ENCODE data around the gene SHC1. TPM values are rescaled to one million over a fixed set of nuclear protein-coding genes. Genes with fewer than 3 reads are reported as not detected.
"Not testable (repeated sequence)": the region's sequence is repeated elsewhere in the genome, so short reads cannot be mapped to it uniquely, and the experiment has no call there.

Gene SHC1
- total RNA-seq, 1 donor from 2014 or later, result 915 TPM

GRCh38 chr1:154982897-154983648, 12.5 kb upstream of the SHC1 start, which contains the start of gene FLAD1:
FLAD1 (plus strand) TSS chr1:154983344; CDS start chr1:154983695, 351 bp downstream.
- H3K27me3 Mint-ChIP-seq (ENCODE audit: unreplicated experiment), result no peaks in the 10 kb centered on the region
- DNase-seq (ENCODE audit: low spot score), result peak; percentile 92
- no peak within 1 kb of the TSS for H3K27ac Mint-ChIP-seq (ENCODE audit: unreplicated experiment)
- H3K36me3 Mint-ChIP-seq (ENCODE audit: low read depth, unreplicated experiment), result peaks cover 4% of the 10 kb centered on the region
- H3K4me3 Mint-ChIP-seq (ENCODE audit: unreplicated experiment), result no peak within 1 kb of the TSS
- no peaks in the 10 kb centered on the region for H3K9me3 Mint-ChIP-seq (ENCODE audit: unreplicated experiment)
- H3K4me1 Mint-ChIP-seq (ENCODE audit: unreplicated experiment), result no peaks in the 10 kb centered on the region
- TF ChIP-seq CTCF (IDR thresholded peaks at IDR 0.05; ENCODE audit: unreplicated experiment), result no peak

GRCh38 chr1:154982341-154982740, 11.8 kb upstream of the SHC1 start:
- H3K9me3 Mint-ChIP-seq (ENCODE audit: unreplicated experiment), result no peaks in the 10 kb centered on the region
- no peak for DNase-seq (ENCODE audit: low spot score)
- no peak overlapping the region for H3K27ac Mint-ChIP-seq (ENCODE audit: unreplicated experiment)
- H3K4me3 Mint-ChIP-seq (ENCODE audit: unreplicated experiment), result no peak overlapping the region
- peaks cover 4% of the 10 kb centered on the region for H3K36me3 Mint-ChIP-seq (ENCODE audit: low read depth, unreplicated experiment)
- no peak for TF ChIP-seq CTCF (IDR thresholded peaks at IDR 0.05; ENCODE audit: unreplicated experiment)
- no peaks in the 10 kb centered on the region for H3K4me1 Mint-ChIP-seq (ENCODE audit: unreplicated experiment)
- no peaks in the 10 kb centered on the region for H3K27me3 Mint-ChIP-seq (ENCODE audit: unreplicated experiment)

DNA sequence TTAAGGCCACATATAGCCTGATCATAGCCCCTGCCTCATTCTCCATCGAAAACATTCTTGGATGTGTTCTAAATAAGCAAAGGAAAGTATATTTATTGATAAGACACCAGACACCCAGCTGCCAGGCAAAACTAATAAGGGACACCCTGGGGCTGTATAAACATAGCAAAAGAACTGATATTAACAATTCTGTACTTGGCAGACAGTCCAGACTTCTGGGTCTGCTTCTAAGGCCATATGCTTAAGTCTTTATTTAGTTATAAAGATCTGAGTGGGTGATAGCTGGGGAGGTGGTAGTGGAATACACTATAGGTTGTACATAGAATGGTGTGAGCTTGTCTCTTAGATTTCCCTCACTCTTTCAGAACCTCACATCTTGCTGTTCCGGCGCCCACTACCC, 7.8 kb upstream of the SHC1 start:
- H3K4me3 Mint-ChIP-seq (ENCODE audit: unreplicated experiment), result no peak overlapping the region
- H3K36me3 Mint-ChIP-seq (ENCODE audit: low read depth, unreplicated experiment), result peaks cover 4% of the 10 kb centered on the region

GRCh38 chr1:154977762-154978161, 7.2 kb upstream of the SHC1 start:
- H3K27me3 Mint-ChIP-seq (ENCODE audit: unreplicated experiment); H3K9me3 Mint-ChIP-seq (ENCODE audit: unreplicated experiment); DNase-seq (ENCODE audit: low spot score); H3K36me3 Mint-ChIP-seq (ENCODE audit: low read depth, unreplicated experiment); H3K4me1 Mint-ChIP-seq (ENCODE audit: unreplicated experiment); H3K27ac Mint-ChIP-seq (ENCODE audit: unreplicated experiment): not testable (repeated sequence)
- H3K4me3 Mint-ChIP-seq (ENCODE audit: unreplicated experiment), result peak overlapping the region; percentile 32

More for the DNA sequence above, 7.8 kb upstream of the SHC1 start:
- no peak for DNase-seq (ENCODE audit: low spot score)
- no peaks in the 10 kb centered on the region for H3K4me1 Mint-ChIP-seq (ENCODE audit: unreplicated experiment)
- TF ChIP-seq CTCF (IDR thresholded peaks at IDR 0.05; ENCODE audit: unreplicated experiment), result no peak
- H3K9me3 Mint-ChIP-seq (ENCODE audit: unreplicated experiment), result no peaks in the 10 kb centered on the region
- H3K27me3 Mint-ChIP-seq (ENCODE audit: unreplicated experiment), result no peaks in the 10 kb centered on the region
- H3K27ac Mint-ChIP-seq (ENCODE audit: unreplicated experiment), result no peak overlapping the region

DNA sequence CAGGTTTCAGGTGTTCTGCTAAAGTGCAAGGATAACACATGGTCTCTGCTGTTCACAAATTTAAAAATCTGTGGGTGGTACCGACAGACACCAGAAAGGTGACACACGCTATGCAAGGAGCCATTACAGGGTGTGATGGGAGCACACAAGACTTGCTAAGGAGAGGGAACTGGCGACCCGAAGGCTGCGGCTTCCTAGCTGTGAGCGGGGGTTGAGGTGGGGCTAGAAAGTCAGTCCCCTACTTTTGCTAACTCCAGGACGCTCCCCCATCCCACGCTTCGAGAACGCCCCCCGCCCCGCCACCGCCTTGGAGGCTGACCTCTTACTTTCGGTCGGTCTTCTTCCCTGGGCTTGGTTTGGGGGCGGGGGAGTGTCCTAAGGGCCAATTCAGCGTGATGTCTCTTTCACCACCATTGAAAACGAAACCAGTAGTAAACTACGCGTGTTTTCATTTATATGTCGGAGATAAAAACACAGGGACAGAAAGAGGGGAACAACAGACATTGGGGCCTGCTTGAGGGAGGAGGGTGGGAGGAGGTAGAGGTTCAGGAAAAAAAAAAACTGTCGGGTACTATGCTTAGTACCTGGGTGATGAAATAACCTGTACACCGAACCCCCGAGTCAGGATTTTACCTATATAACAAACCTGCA, 5.0 kb upstream of the SHC1 start:
- H3K9me3 Mint-ChIP-seq (ENCODE audit: unreplicated experiment), result no peaks in the 10 kb centered on the region
- no peak overlapping the region for H3K4me3 Mint-ChIP-seq (ENCODE audit: unreplicated experiment)
- peaks cover 18% of the 10 kb centered on the region for H3K27me3 Mint-ChIP-seq (ENCODE audit: unreplicated experiment)
- TF ChIP-seq CTCF (IDR thresholded peaks at IDR 0.05; ENCODE audit: unreplicated experiment), result no peak
- H3K27ac Mint-ChIP-seq (ENCODE audit: unreplicated experiment), result no peak overlapping the region
- peaks cover 21% of the 10 kb centered on the region for H3K4me1 Mint-ChIP-seq (ENCODE audit: unreplicated experiment)
- peaks cover 18% of the 10 kb centered on the region for H3K36me3 Mint-ChIP-seq (ENCODE audit: low read depth, unreplicated experiment)
- peak; percentile 51 for DNase-seq (ENCODE audit: low spot score)

All from endothelial cell (in vitro differentiated cells).